T-cell (primary cell): Measurements from ENCODE around the gene SLC44A1. TPM values are rescaled to one million over a fixed set of nuclear protein-coding genes. Genes with fewer than 3 reads are reported as not detected.

ENCODE experiments used
- ATAC-seq, 4 experiments: fragments of 200-7000 bp in 3 of 4; fragments of 150-1000 bp in 1 of 4; cut with Tn5 transposase; replicated peaks in 1 of 4; 1 replicate in 3 of 4; 2 replicates in 1 of 4; pipeline ENCODE4 v1.10.0; 2021; ENCODE audit warnings: moderate library complexity in 3 of 4, mild to moderate bottlenecking in 2 of 4, moderate number of reproducible peaks in 1 of 4
- CTCF ChIA-PET, 2 donors: fragments of 300-600 bp; sonication (Branson Sonifier 250); formaldehyde crosslinking; loops; one replicate each; lab custom pipeline; 2022; ENCODE audit warnings: antibody characterized with exemption in 2 of 2; lab: Charles Lee
- POLR2A ChIA-PET, 2 donors: fragments of 300-600 bp; sonication (Branson Sonifier 250); formaldehyde crosslinking; loops; one replicate each; lab custom pipeline; 2022; ENCODE audit warnings: antibody characterized with exemption in 2 of 2; lab: Charles Lee
- DNase-seq, 35 experiments: peaks; one replicate each; pipeline versions ENCODE4 v3.0.0 to v3.0.0-alpha.2; 2013 to 2023
- H3K27ac ChIP-seq: one replicate; pipeline ENCODE4 v1.5.1; 2013; ENCODE audit warnings: low read length
- H3K27me3 ChIP-seq, 2 experiments: replicated peaks in 1 of 2; 1 replicate in 1 of 2; 2 replicates in 1 of 2; pipeline versions ENCODE4 v1.6.1 to v1.7.0; 2013; ENCODE audit warnings: low read length in 1 of 2, mixed read lengths in 1 of 2; ENCODE audit not compliant: control insufficient read depth in 2 of 2, insufficient read depth in 2 of 2; ENCODE audit errors: extremely low read depth in 1 of 2
- H3K36me3 ChIP-seq, 2 donors: 1 replicate in 1 of 2; 2 replicates in 1 of 2; pipeline versions ENCODE4 v1.6.1 to v1.7.0; 2013; ENCODE audit warnings: low read length in 1 of 2; ENCODE audit not compliant: control insufficient read depth in 2 of 2, insufficient read depth in 1 of 2; ENCODE audit errors: extremely low read depth in 1 of 2
- H3K4me1 ChIP-seq, 2 experiments: 1 replicate in 1 of 2; 2 replicates in 1 of 2; pipeline versions ENCODE4 v1.6.1 to v1.7.0; 2013; ENCODE audit warnings: low read length in 2 of 2, mixed read lengths in 1 of 2; ENCODE audit not compliant: insufficient read depth in 2 of 2, control insufficient read depth in 1 of 2; ENCODE audit errors: extremely low read depth in 1 of 2
- H3K4me3 ChIP-seq, 2 donors: 1 replicate in 1 of 2; 2 replicates in 1 of 2; pipeline versions ENCODE4 v1.5.1 to v1.7.0; 2013; ENCODE audit warnings: mild to moderate bottlenecking in 2 of 2, low read length in 1 of 2, moderate library complexity in 1 of 2; ENCODE audit not compliant: control insufficient read depth in 1 of 2; ENCODE audit errors: extremely low read depth in 1 of 2
- H3K9me3 ChIP-seq: 2 replicates; pipeline ENCODE4 v1.7.0; 2013
- H3K27ac Mint-ChIP-seq, 2 donors: one replicate each; pipeline ENCODE4 v1.8.0; 2020 to 2021; ENCODE audit warnings: mild to moderate bottlenecking in 2 of 2, mixed read lengths in 2 of 2
- H3K27me3 Mint-ChIP-seq, 2 donors: one replicate each; pipeline ENCODE4 v1.8.0; 2021 to 2022; ENCODE audit warnings: mixed read lengths in 2 of 2
- H3K36me3 Mint-ChIP-seq: one replicate; pipeline ENCODE4 v1.8.0; 2021; ENCODE audit warnings: mixed read lengths
- H3K4me1 Mint-ChIP-seq, 3 donors: one replicate each; pipeline ENCODE4 v1.8.0; 2020 to 2022; ENCODE audit warnings: mixed read lengths in 3 of 3, mild to moderate bottlenecking in 1 of 3
- H3K4me3 Mint-ChIP-seq, 3 donors: one replicate each; pipeline ENCODE4 v1.8.0; 2020 to 2022; ENCODE audit warnings: mild to moderate bottlenecking in 3 of 3, mixed read lengths in 3 of 3, moderate library complexity in 3 of 3
- H3K9me3 Mint-ChIP-seq, 3 donors: one replicate each; pipeline ENCODE4 v1.8.0; 2020 to 2022; ENCODE audit warnings: mixed read lengths in 3 of 3
- WGBS: methylation state at CpG from one replicate; pipeline ENCODE4 v1.1.5; 2013; ENCODE audit warnings: missing lambda C conversion rate; ENCODE audit not compliant: insufficient coverage; 5-methylcytosine and 5-hydroxymethylcytosine counted together
- total RNA-seq, 35 experiments: library from RNA in 6 of 35; stranded (reverse) in 6 of 35; fragments of 120-200 nt in 1 of 35; gene quantifications; one replicate each; pipeline versions ENCODE4 v1.2.1 to v1.2.4 and lab custom pipeline; 2013 to 2026

SLC44A1 gene
- total RNA-seq, 5 donors from 2014 or later (not counting 1 experiment from before 2014, with no cell fraction given), result 7.3 to 10.2 (median 9.4) TPM

- Mint-ChIP-seq H3K4me3 (no peak overlapping the region), H3K36me3 (no peaks in the 10 kb centered on the region), H3K4me1 (no peaks in the 10 kb centered on the region), H3K27ac (no peak overlapping the region), H3K27me3 (no peaks in the 10 kb centered on the region), H3K9me3 (peaks cover 0 to 4% (median 0%) of the 10 kb centered on the region in 3 donors)
- no peak overlapping the region for H3K4me3 ChIP-seq
- no peaks in the 10 kb centered on the region for H3K36me3 ChIP-seq
- CTCF ChIA-PET, result no interaction called here
- no peaks in the 10 kb centered on the region for H3K4me1 ChIP-seq
- DNase-seq (no peak), ATAC-seq (no peak)
- no CpG with 5 or more reads among the region's 2 CpGs for WGBS
- no peaks in the 10 kb centered on the region for H3K9me3 ChIP-seq
- H3K27ac ChIP-seq, result no peak overlapping the region
- H3K27me3 ChIP-seq, result no peaks in the 10 kb centered on the region
- POLR2A ChIA-PET, result no interaction called here
Observed at GRCh38 chr9:105206496-105206820, 38.0 kb upstream of the SLC44A1 start.

DNA sequence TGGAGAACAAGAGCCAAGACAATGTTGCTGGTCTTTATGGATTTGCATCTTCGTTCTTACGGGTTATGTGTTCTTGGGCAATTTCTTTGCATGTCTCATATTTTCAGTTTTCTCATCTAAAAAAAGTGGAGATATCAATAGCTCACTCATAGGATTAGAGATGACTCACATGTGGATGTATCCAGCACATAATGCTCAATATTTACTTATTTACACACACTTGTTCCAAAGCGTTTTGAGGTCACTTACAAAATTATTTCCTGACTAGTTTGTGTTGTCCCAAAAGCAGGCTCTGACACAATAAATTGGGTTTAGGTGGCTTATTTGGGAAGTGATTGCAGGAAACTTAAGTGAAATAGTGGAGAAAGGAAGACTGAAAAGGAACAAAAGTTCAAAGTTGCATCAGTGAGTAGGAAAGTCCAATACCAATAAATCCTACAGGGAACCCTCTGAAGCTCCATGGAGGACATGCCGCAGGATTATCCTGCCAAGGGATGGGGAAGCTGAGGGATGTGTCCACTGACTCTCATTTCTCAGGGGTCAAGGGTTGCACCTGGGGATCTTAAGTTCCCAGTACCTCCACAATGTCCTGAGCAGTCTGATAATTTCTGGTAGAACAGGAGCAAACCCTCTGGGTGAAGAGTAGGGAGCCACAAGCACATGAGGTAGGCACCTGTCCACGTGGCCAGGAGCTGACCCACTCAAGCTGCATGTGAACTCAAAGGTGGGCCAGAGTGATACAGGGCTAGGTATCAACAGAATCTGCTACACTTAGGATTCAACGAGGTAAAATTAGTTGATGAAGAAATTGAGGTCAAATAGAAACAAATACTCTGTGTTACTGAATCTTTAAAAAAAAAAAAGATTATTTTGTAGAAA lies 37.4 kb upstream of the SLC44A1 start:
- H3K36me3 ChIP-seq, result no peaks in the 10 kb centered on the region
- Mint-ChIP-seq H3K4me1 (no peaks in the 10 kb centered on the region), H3K27ac (no peak overlapping the region), H3K9me3 (peaks cover 0 to 4% (median 0%) of the 10 kb centered on the region in 3 donors), H3K36me3 (no peaks in the 10 kb centered on the region), H3K27me3 (no peaks in the 10 kb centered on the region), H3K4me3 (no peak overlapping the region)
- H3K27me3 ChIP-seq, result no peaks in the 10 kb centered on the region
- no peak overlapping the region for H3K4me3 ChIP-seq
- no peaks in the 10 kb centered on the region for H3K4me1 ChIP-seq
- WGBS, result 75% methylated on average over 2 of the region's 6 CpGs
- no peaks in the 10 kb centered on the region for H3K9me3 ChIP-seq
- ChIA-PET CTCF (no interaction called here), POLR2A (no interaction called here)
- no peak for DNase-seq
- no peak for ATAC-seq
- no peak overlapping the region for H3K27ac ChIP-seq

GRCh38 chr9:105216440-105217178 lies 27.8 kb upstream of the SLC44A1 start:
- no CpG with 5 or more reads among the region's 4 CpGs for WGBS
- POLR2A ChIA-PET, result no interaction called here
- Mint-ChIP-seq H3K4me1 (no peaks in the 10 kb centered on the region), H3K4me3 (no peak overlapping the region), H3K36me3 (no peaks in the 10 kb centered on the region), H3K27me3 (peaks cover 2 to 4% of the 10 kb centered on the region in 2 donors), H3K9me3 (no peaks in the 10 kb centered on the region), H3K27ac (no peak overlapping the region)
- DNase-seq (no peak), ATAC-seq (no peak)
- H3K4me1 ChIP-seq, result no peaks in the 10 kb centered on the region
- H3K27ac ChIP-seq, result no peak overlapping the region
- H3K4me3 ChIP-seq, result no peak overlapping the region
- H3K36me3 ChIP-seq, result no peaks in the 10 kb centered on the region
- CTCF ChIA-PET, result interaction anchor here in 1 of 2 donors (0.5 to 0.6 kb wide), 2 partner anchors 33 to 155 kb away, joined by 4 read pairs; no protein-coding TSS in a partner anchor
- H3K27me3 ChIP-seq, result peaks cover 0 to 6% of the 10 kb centered on the region in 2 experiments
- H3K9me3 ChIP-seq, result no peaks in the 10 kb centered on the region

- H3K36me3 Mint-ChIP-seq, result peaks cover 3% of the 10 kb centered on the region
- Histone ChIP-seq H3K4me1 (no peaks in the 10 kb centered on the region), H3K36me3 (no peaks in the 10 kb centered on the region), H3K27ac (no peak overlapping the region), H3K27me3 (peaks cover 0 to 4% of the 10 kb centered on the region in 2 experiments), H3K9me3 (no peaks in the 10 kb centered on the region), H3K4me3 (no peak overlapping the region)
- ATAC-seq (no peak), DNase-seq (no peak)
- no peaks in the 10 kb centered on the region for H3K4me1 Mint-ChIP-seq
- ChIA-PET POLR2A (no interaction called here), CTCF (interaction anchor here in 1 of 2 donors (0.5 kb wide), 1 partner anchor 13 kb away, joined by 3 read pairs; no protein-coding TSS in a partner anchor)
- no peak overlapping the region for H3K27ac Mint-ChIP-seq
- H3K4me3 Mint-ChIP-seq, result no peak overlapping the region
- H3K27me3 Mint-ChIP-seq, result peaks cover 4% of the 10 kb centered on the region in 2 donors
- WGBS, result 95% methylated on average over 3 of the region's 5 CpGs
- H3K9me3 Mint-ChIP-seq, result peaks cover 5 to 11% (median 9%) of the 10 kb centered on the region in 3 donors
Observed at GRCh38 chr9:105218673-105219072, 25.8 kb upstream of the SLC44A1 start.

GRCh38 chr9:105219291-105219805 lies 25.1 kb upstream of the SLC44A1 start:
- H3K4me1 Mint-ChIP-seq, result no peaks in the 10 kb centered on the region
- WGBS, result no CpG with 5 or more reads among the region's 1 CpG
- Histone ChIP-seq H3K9me3 (peaks cover 4% of the 10 kb centered on the region), H3K36me3 (no peaks in the 10 kb centered on the region), H3K4me1 (no peaks in the 10 kb centered on the region), H3K27ac (no peak overlapping the region), H3K4me3 (no peak overlapping the region), H3K27me3 (peaks cover 0 to 4% of the 10 kb centered on the region in 2 experiments)
- ATAC-seq (no peak), DNase-seq (no peak)
- peaks cover 12 to 17% (median 16%) of the 10 kb centered on the region in 3 donors for H3K9me3 Mint-ChIP-seq
- no peak overlapping the region for H3K4me3 Mint-ChIP-seq
- ChIA-PET CTCF (interaction anchor here in 1 of 2 donors (0.5 kb wide), 1 partner anchor 14 kb away, joined by 3 read pairs; no protein-coding TSS in a partner anchor), POLR2A (no interaction called here)
- H3K27me3 Mint-ChIP-seq, result peaks cover 2 to 4% of the 10 kb centered on the region in 2 donors
- peaks cover 9% of the 10 kb centered on the region for H3K36me3 Mint-ChIP-seq
- no peak overlapping the region for H3K27ac Mint-ChIP-seq

DNA sequence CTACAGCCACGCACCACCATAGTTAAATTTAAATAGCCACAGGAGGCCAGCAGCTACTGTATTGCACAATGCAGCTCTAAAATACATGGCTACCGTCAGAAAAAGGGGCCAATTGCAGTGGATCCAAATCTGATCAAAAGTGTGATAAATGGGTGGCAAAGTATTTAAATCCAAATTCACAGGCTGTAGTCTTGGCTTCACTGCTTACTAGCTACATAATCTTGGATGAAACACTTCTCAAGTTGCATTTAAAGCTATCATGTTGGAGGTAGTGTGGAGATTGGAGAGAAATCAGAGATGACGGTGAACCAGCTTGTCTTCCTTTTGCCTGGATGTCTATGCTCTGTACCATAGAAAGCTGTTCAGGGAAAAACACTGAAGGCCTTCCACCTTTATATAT lies 24.0 kb upstream of the SLC44A1 start:
- no CpG with 5 or more reads among the region's 3 CpGs for WGBS
- ChIA-PET POLR2A (no interaction called here), CTCF (interaction anchor here in 1 of 2 donors (0.9 kb wide), 1 partner anchor 409 kb away, joined by 3 read pairs; no protein-coding TSS in a partner anchor)
- Mint-ChIP-seq H3K4me3 (no peak overlapping the region), H3K27me3 (peaks cover 0 to 6% of the 10 kb centered on the region in 2 donors), H3K27ac (no peak overlapping the region), H3K4me1 (no peaks in the 10 kb centered on the region), H3K9me3 (peaks cover 19 to 28% (median 24%) of the 10 kb centered on the region in 3 donors), H3K36me3 (peaks cover 12% of the 10 kb centered on the region)
- no peaks in the 10 kb centered on the region for H3K36me3 ChIP-seq
- DNase-seq (no peak), ATAC-seq (no peak)
- peaks cover 4% of the 10 kb centered on the region for H3K9me3 ChIP-seq
- peaks cover 0 to 4% of the 10 kb centered on the region in 2 experiments for H3K27me3 ChIP-seq
- H3K4me1 ChIP-seq, result no peaks in the 10 kb centered on the region
- H3K27ac ChIP-seq, result no peak overlapping the region
- H3K4me3 ChIP-seq, result no peak overlapping the region
